Measurements from ENCODE around the gene PRSS33.
A peak's percentile ranks its signal among the peaks of the same experiment; 100 is the strongest.

Gene PRSS33

DNA sequence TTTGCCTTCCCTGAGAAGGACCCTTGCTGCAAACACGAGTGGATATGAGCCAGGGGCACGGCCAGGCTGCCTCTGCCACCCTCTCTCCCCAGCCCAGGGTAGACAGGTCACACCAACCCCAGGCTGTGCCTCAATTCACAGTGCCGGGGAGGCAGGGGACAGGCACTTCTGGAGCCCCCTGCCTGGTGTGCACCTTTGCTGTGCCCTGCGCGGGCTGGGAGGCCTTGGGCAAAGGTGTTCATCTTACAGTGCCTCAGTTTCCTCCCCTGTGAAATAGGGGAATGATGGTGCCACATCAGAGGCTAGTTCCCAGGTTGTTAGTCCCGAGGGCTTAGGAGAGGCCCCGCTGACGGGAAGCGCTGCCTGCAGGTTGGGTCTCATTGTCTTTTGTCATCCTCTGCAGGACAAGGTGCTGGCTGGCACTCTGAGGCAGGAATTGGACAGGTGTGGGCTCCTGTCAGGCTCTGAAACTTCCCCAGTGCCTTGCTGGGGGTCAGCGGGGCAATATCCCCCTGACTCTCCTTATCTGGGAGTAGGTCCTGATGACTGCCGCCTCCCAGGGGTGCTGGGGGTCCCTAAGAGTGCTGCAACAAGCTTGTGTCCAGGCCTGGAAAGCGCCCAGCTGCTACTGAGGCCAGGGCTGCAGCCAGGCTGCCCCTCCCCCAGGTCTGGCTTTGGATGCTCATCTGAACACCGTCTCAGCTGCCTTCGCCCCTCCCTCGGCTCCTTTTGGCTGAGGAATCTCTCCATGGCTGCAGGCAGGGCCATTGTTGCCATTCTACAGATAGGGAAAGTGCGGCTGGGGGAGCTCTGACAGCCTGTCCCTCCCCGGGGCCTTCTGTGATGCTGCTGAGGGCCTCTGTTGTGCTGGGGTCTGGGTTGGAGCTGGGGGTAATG is 32.8 kb upstream of the PRSS33 start:
- no peak for DNase-seq

- no peak for DNase-seq
Measured at GRCh38 chr16:2819179-2819938, 32.0 kb upstream of the PRSS33 start.

DNA sequence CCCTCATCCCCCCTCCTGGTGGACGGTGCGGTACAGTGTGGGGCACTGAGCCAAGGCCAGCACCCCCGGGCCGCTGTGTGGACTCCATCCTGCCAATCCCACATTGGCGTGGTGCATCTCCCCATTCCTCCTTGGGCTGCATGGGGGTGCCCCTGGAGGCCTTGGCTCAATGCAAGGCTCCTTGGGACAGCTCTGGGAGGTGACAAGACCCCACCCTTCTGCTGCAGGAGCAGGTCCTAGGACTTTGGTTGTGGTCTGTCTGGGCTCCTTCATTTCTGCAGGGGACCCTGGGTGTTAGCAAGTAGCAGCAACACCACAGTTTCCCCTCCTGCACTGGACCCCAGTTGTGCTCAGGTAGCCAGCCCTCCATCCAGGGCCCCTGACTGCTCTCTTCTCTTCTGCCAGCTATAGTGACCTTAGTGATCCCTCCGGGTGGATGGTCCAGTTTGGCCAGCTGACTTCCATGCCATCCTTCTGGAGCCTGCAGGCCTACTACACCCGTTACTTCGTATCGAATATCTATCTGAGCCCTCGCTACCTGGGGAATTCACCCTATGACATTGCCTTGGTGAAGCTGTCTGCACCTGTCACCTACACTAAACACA is 31.0 kb upstream of the PRSS33 start:
- DNase-seq, result no peak

DNA sequence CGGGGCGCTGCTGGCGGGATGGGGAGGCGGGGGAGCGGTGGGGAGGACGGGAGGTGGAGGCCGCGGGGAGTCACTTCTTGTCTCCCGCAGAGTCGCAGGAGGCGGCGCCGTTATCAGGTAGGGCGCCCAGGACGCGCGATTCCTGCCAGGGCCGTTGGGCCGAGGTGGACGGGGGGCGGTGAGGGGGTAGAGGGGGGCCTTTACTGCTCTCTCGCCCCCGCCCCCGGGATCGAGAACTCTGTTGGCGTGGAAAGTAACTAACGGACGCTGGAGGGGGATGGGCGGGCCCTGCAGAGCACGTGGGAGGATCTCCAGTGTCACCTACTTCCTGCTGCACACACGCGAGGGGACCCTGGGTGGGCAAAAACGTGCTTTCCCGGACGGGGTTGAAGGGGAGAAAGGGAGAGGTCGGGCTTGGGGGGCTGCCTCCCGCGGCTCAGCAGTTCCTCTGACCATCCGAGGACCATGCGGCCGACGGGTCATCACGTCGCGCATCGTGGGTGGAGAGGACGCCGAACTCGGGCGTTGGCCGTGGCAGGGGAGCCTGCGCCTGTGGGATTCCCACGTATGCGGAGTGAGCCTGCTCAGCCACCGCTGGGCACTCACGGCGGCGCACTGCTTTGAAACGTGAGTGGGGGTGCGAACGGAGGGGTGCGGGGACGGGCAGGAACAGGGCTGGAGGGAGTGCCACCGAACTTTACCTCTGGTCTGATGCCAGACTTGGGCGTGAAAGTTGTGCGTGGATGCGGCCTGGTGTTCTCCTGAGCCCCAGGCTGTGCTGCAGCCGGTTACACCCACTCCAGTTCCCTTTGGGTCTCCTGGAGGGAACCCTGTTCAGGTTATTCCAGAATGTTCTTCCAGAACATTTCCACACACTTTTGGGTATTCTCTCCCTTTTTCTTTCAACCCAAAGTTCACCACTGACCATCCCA is 30.2 kb upstream of the PRSS33 start:
- DNase-seq, result no peak

GRCh38 chr16:2816751-2817339 is 29.5 kb upstream of the PRSS33 start, which contains the start of gene PRSS21:
PRSS21 (plus strand) TSS chr16:2817237; CDS start chr16:2817269, 32 bp downstream.
- peak; percentile 50 for DNase-seq

DNA sequence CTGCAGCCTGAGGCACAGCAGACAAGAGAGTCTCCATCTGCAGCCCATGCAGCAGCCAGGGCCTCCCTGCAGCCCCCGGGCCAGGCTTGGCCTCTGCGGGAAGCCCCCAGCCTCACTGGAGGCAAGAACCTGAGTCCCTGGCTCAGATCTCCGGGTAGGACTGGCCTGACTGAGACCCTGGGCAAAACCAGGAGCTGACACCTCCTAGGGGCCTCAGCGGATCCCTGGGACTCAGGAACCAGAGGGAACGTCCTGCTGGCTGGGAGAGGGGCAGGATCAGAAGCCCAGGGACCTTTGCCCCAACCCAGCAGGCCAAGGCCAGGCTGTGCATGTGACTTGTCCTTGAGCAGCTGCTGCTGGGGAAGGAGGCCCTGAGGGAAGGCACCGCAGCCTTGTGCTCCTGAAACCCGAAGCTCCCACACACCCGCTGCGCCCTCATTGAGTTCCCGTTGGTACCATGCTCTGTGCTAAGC is 28.0 kb upstream of the PRSS33 start:
- DNase-seq, result no peak

DNA sequence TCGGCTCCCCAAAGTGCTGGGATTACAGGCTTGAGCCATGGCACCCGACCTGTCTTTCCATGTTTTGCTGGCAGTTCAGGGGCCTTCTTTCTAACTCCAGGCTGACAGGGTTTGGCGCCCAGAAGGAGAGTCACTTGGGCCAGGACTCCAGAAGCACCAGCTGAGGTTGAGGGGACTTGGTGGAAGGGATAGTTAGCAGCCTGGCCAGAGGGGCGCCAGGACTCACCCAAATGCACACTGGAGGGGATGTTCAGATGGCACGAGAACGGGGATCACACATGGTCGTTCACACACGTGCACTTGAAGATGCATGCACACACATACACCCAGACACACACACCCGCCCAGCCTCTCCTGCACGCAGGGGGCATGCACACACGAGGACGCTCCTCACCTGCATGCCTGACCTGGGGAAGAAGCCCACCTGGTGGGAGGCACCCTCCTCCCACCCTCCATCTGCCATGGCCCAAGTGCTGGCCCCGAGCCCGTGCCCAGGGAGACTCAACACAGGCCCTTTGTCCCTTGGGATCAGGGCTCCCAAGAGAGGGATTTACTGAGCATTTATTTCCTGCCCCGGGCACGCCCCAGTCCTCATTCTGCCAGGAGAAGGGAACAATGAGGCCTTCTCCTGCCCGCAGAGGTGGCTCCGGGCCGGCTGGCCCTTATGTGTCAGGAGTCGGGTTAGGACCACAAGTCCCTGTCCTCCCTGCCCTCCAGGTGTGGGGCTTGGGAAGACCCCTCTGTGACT is 27.4 kb upstream of the PRSS33 start:
- DNase-seq, result peak; percentile 51

GRCh38 chr16:2813771-2814221 is 26.4 kb upstream of the PRSS33 start:
- no peak for DNase-seq

DNA sequence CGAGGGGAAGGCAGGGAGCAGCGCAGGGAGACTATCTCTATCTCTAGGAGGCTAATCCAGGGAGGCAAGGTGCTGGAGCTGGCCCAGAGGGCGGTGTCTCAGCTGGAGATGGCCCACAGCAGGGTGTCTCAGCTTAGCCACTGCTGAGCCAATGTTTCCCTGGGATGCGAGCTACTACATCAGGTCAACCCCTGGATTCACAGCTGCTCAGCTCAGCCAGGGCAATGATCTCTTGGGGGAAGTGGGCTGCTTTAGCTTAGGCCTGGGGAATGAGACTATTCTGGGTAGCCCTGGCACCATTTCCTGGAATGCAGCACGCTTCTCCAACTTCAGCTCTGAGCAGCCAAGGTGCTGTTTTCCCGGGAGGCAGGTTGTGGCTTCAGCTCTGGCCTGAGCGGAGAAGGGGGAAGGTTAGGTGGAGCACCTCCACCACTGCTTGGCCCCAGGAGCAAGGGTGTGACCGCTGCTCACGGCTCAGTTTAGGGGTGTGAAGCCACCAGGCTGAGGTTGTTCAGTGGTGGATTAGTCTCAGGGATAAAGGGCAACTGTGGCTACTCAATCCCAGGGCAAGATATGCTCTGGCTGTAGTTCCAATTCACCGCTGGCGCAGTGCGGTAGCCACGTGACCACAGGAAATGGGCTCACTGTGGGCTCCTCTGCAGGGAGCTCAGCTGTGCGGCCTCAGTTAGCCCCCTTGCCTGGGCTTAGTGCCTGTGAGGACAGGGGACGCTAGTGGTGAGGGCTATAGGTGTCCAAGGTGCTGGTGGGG is 24.5 kb upstream of the PRSS33 start:
- DNase-seq, result peak; percentile 39

- DNase-seq, result no peak
Measured at GRCh38 chr16:2810651-2811050, 23.3 kb upstream of the PRSS33 start.

- no peak for DNase-seq
Measured at GRCh38 chr16:2809149-2809760, 21.9 kb upstream of the PRSS33 start.

DNA sequence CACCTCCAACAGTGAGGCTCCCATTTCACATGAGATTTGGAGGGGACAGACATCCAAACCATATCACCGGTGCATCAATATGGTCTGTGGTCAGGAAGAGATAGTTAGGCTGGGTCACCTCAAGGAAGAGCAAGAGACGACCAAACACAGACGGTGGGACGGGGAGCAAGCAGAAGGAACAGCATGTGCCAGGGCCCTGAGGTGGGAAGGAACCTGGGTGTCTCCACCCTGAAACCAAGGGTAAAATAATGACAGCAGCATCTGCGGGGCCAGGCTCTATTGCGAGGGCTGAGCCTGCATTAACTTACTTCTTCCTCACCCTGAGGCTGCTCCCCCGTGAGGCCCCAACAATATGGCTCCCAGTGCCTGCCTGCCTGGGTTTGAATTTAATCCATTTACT is 20.8 kb upstream of the PRSS33 start:
- DNase-seq, result no peak

DNA sequence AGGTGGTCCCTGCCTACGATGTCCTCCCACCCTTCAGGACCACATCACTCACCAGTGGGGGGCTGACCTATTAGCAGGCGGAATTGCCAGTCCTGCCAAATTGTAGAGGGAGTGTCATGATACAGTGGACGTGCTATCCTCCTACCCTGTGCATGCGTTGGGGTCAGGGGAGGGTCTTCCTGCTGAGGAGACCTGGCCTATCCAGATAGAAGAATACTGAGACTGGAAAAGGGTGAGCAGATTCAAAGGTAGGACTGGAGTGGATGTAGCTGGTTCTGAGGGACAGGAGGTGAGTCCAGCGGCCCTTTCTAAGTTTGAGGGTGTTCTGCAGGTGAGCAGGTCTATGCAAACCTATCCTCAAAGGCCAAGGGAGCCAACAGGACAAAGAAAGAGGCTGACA is 18.9 kb upstream of the PRSS33 start:
- DNase-seq, result no peak

- DNase-seq, result no peak
Measured at GRCh38 chr16:2804728-2805127, 17.4 kb upstream of the PRSS33 start.

- DNase-seq, result no peak
Measured at GRCh38 chr16:2803545-2804195, 16.3 kb upstream of the PRSS33 start.

- DNase-seq, result peak; percentile 86
Measured at GRCh38 chr16:2799859-2800226, 12.5 kb upstream of the PRSS33 start.

DNA sequence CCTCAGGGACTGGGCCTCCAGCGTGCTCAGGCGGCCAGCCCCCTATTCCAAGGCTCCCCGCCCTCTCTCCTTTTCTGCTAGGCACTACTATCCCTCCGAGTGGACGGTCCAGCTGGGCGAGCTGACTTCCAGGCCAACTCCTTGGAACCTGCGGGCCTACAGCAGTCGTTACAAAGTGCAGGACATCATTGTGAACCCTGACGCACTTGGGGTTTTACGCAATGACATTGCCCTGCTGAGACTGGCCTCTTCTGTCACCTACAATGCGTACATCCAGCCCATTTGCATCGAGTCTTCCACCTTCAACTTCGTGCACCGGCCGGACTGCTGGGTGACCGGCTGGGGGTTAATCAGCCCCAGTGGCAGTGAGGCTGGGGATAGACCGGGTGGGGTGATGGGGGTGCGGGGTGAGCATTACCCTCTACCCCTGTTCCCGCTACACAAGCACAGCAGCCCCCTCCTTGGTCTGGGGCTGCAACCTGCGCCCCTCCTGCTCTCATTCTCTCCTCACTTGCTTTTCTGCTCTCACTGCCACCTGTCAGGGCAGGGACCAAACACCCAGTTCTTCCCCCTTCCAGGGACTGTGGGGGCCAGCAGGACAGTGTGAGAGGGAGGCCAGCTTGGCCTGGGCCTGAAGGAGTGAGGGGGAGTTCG is 12.0 kb upstream of the PRSS33 start:
- DNase-seq, result no peak

DNA sequence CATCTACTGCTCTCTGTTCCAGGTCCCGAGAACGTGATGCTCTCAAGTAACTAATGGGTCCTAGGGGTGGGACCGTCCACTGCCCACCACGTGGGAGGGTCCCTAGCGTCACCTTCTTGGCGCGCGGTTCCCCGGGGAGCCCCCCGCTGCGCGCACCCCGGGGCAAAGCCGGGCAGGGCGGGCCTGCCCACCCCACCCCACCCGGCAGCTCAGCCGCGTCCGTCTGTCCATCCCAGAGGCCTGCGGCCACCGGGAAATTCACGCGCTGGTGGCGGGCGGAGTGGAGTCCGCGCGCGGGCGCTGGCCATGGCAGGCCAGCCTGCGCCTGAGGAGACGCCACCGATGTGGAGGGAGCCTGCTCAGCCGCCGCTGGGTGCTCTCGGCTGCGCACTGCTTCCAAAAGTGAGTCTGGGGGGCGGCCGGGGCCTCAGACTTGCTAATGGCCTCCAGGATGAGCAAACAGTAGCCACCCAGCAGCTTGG is 11.4 kb upstream of the PRSS33 start:
- no peak for DNase-seq

Data from NCI-H69 (cell line).